ENCODE data around the gene ITFG1.

Gene ITFG1

GRCh38 chr16:47460711-47461597 is at the start of gene ITFG1, which contains the start of gene PHKB:
ITFG1 (minus strand) TSS chr16:47461063; CDS start chr16:47461045, 18 bp downstream.
PHKB (plus strand) TSS chr16:47461331; CDS start chr16:47461351, 20 bp downstream.
- Mint-ChIP-seq H3K27me3 (no peaks in the 10 kb centered on the region), H3K36me3 (ENCODE audit: low read depth) (peaks cover 65% of the 10 kb centered on the region), H3K9me3 (no peaks in the 10 kb centered on the region), H3K4me1 (ENCODE audit: low read depth) (peaks cover 51% of the 10 kb centered on the region), H3K27ac (peak within 1 kb of the TSS; percentile 96), H3K4me3 (peak within 1 kb of the TSS; percentile 92)
- intact Hi-C loops (cut with micrococcal nuclease) = loop anchor here (1.0 to 2.0 kb wide), 3 partner anchors 32 to 630 kb away; partner anchors contain the start of genes C16orf87 and NETO2

- Mint-ChIP-seq H3K27ac (no peak overlapping the region), H3K27me3 (no peaks in the 10 kb centered on the region), H3K36me3 (ENCODE audit: low read depth) (peaks cover 52% of the 10 kb centered on the region), H3K9me3 (no peaks in the 10 kb centered on the region), H3K4me3 (no peak overlapping the region), H3K4me1 (ENCODE audit: low read depth) (no peaks in the 10 kb centered on the region)
- intact Hi-C loops (cut with micrococcal nuclease) = no loop called here
Observed at GRCh38 chr16:47507701-47508100, 46.8 kb upstream of the ITFG1 start.

GRCh38 chr16:47506800-47507199 is 45.9 kb upstream of the ITFG1 start:
- H3K27ac Mint-ChIP-seq = no peak overlapping the region
- no peak overlapping the region for H3K4me3 Mint-ChIP-seq
- no peaks in the 10 kb centered on the region for H3K9me3 Mint-ChIP-seq
- H3K36me3 Mint-ChIP-seq (ENCODE audit: low read depth) = peaks cover 46% of the 10 kb centered on the region
- no peaks in the 10 kb centered on the region for H3K27me3 Mint-ChIP-seq
- intact Hi-C loops (cut with micrococcal nuclease) = no loop called here
- no peaks in the 10 kb centered on the region for H3K4me1 Mint-ChIP-seq (ENCODE audit: low read depth)

- no peaks in the 10 kb centered on the region for H3K27me3 Mint-ChIP-seq
- peaks cover 48% of the 10 kb centered on the region for H3K36me3 Mint-ChIP-seq (ENCODE audit: low read depth)
Observed at GRCh38 chr16:47504599-47504998, 43.7 kb upstream of the ITFG1 start.

GRCh38 chr16:47503936-47504335 is 43.1 kb upstream of the ITFG1 start:
- no peaks in the 10 kb centered on the region for H3K27me3 Mint-ChIP-seq
- peaks cover 54% of the 10 kb centered on the region for H3K36me3 Mint-ChIP-seq (ENCODE audit: low read depth)
- intact Hi-C loops (cut with micrococcal nuclease) = no loop called here
- no peaks in the 10 kb centered on the region for H3K9me3 Mint-ChIP-seq
- H3K4me3 Mint-ChIP-seq = no peak overlapping the region
- H3K27ac Mint-ChIP-seq = no peak overlapping the region
- H3K4me1 Mint-ChIP-seq (ENCODE audit: low read depth) = no peaks in the 10 kb centered on the region

More at GRCh38 chr16:47504599-47504998, 43.7 kb upstream of the ITFG1 start:
- H3K4me1 Mint-ChIP-seq (ENCODE audit: low read depth) = no peaks in the 10 kb centered on the region
- no peaks in the 10 kb centered on the region for H3K9me3 Mint-ChIP-seq
- no peak overlapping the region for H3K4me3 Mint-ChIP-seq
- no peak overlapping the region for H3K27ac Mint-ChIP-seq
- intact Hi-C loops (cut with micrococcal nuclease) = no loop called here

- Mint-ChIP-seq H3K4me3 (no peak overlapping the region), H3K27me3 (no peaks in the 10 kb centered on the region), H3K4me1 (ENCODE audit: low read depth) (peaks cover 1% of the 10 kb centered on the region), H3K36me3 (ENCODE audit: low read depth) (peaks cover 60% of the 10 kb centered on the region), H3K27ac (no peak overlapping the region), H3K9me3 (no peaks in the 10 kb centered on the region)
- intact Hi-C loops (cut with micrococcal nuclease) = loop anchor here (10.0 kb wide), 1 partner anchor 355 kb away; the partner anchor contains the start of gene NETO2
Observed at GRCh38 chr16:47499700-47500264, 38.9 kb upstream of the ITFG1 start.

GRCh38 chr16:47499080-47499699 is 38.3 kb upstream of the ITFG1 start:
- Mint-ChIP-seq H3K9me3 (no peaks in the 10 kb centered on the region), H3K36me3 (ENCODE audit: low read depth) (peaks cover 54% of the 10 kb centered on the region), H3K4me1 (ENCODE audit: low read depth) (peaks cover 7% of the 10 kb centered on the region), H3K27ac (no peak overlapping the region), H3K27me3 (no peaks in the 10 kb centered on the region), H3K4me3 (no peak overlapping the region)
- intact Hi-C loops (cut with micrococcal nuclease) = loop anchor here (10.0 kb wide), 1 partner anchor 354 kb away; the partner anchor contains the start of gene NETO2

- Mint-ChIP-seq H3K27ac (peak overlapping the region; percentile 89), H3K4me3 (peak overlapping the region; percentile 71), H3K9me3 (peaks cover 11% of the 10 kb centered on the region), H3K4me1 (ENCODE audit: low read depth) (peaks cover 29% of the 10 kb centered on the region), H3K36me3 (ENCODE audit: low read depth) (peaks cover 41% of the 10 kb centered on the region), H3K27me3 (no peaks in the 10 kb centered on the region)
- intact Hi-C loops (cut with micrococcal nuclease) = loop anchor here (1.0 to 10.0 kb wide), 2 partner anchors 32 to 349 kb away; partner anchors contain the start of genes ITFG1, NETO2 and PHKB
Observed at GRCh38 chr16:47493381-47494337, 32.8 kb upstream of the ITFG1 start.

- Mint-ChIP-seq H3K9me3 (peaks cover 11% of the 10 kb centered on the region), H3K4me1 (ENCODE audit: low read depth) (peaks cover 29% of the 10 kb centered on the region), H3K36me3 (ENCODE audit: low read depth) (peaks cover 41% of the 10 kb centered on the region), H3K4me3 (peak overlapping the region; percentile 71), H3K27ac (peak overlapping the region; percentile 89), H3K27me3 (no peaks in the 10 kb centered on the region)
- intact Hi-C loops (cut with micrococcal nuclease) = loop anchor here (1.0 to 10.0 kb wide), 2 partner anchors 31 to 348 kb away; partner anchors contain the start of genes ITFG1, NETO2 and PHKB
Observed at GRCh38 chr16:47492428-47493377, 31.8 kb upstream of the ITFG1 start.

- intact Hi-C loops (cut with micrococcal nuclease) = loop anchor here (10.0 kb wide), 1 partner anchor 347 kb away; the partner anchor contains the start of gene NETO2
- peaks cover 38% of the 10 kb centered on the region for H3K36me3 Mint-ChIP-seq (ENCODE audit: low read depth)
- peak overlapping the region; percentile 71 for H3K4me3 Mint-ChIP-seq
- peak overlapping the region; percentile 89 for H3K27ac Mint-ChIP-seq
- no peaks in the 10 kb centered on the region for H3K27me3 Mint-ChIP-seq
- peaks cover 11% of the 10 kb centered on the region for H3K9me3 Mint-ChIP-seq
- peaks cover 29% of the 10 kb centered on the region for H3K4me1 Mint-ChIP-seq (ENCODE audit: low read depth)
Observed at GRCh38 chr16:47492036-47492427, 31.2 kb upstream of the ITFG1 start.

- intact Hi-C loops (cut with micrococcal nuclease) = loop anchor here (10.0 kb wide), 1 partner anchor 346 kb away; the partner anchor contains the start of gene NETO2
- Mint-ChIP-seq H3K9me3 (peaks cover 11% of the 10 kb centered on the region), H3K27me3 (no peaks in the 10 kb centered on the region), H3K4me1 (ENCODE audit: low read depth) (peaks cover 29% of the 10 kb centered on the region), H3K36me3 (ENCODE audit: low read depth) (peaks cover 51% of the 10 kb centered on the region), H3K4me3 (no peak overlapping the region), H3K27ac (no peak overlapping the region)
Observed at GRCh38 chr16:47490471-47490870, 29.6 kb upstream of the ITFG1 start.

- peaks cover 15% of the 10 kb centered on the region for H3K4me1 Mint-ChIP-seq (ENCODE audit: low read depth)
- H3K27me3 Mint-ChIP-seq = no peaks in the 10 kb centered on the region
Observed at GRCh38 chr16:47488051-47488450, 27.2 kb upstream of the ITFG1 start.

More at GRCh38 chr16:47488051-47488450, 27.2 kb upstream of the ITFG1 start:
- H3K9me3 Mint-ChIP-seq = peaks cover 11% of the 10 kb centered on the region
- H3K27ac Mint-ChIP-seq = no peak overlapping the region
- H3K4me3 Mint-ChIP-seq = no peak overlapping the region
- peaks cover 54% of the 10 kb centered on the region for H3K36me3 Mint-ChIP-seq (ENCODE audit: low read depth)
- intact Hi-C loops (cut with micrococcal nuclease) = no loop called here
